ENCODE results near the gene MNX1. TPM values are rescaled to one million over a fixed set of nuclear protein-coding genes. Genes with fewer than 3 reads are reported as not detected.
A peak's percentile ranks its signal among the peaks of the same experiment; 100 is the strongest.

Gene MNX1
- total RNA-seq, 1 donor from 2014 or later: 103 TPM

GRCh38 chr7:157020514-157021070 is 10.1 kb upstream of the MNX1 start:
- H3K4me1 Mint-ChIP-seq (ENCODE audit: low read depth): peaks cover 31% of the 10 kb centered on the region
- no peaks in the 10 kb centered on the region for H3K36me3 Mint-ChIP-seq (ENCODE audit: insufficient read depth)
- no peaks in the 10 kb centered on the region for H3K9me3 Mint-ChIP-seq (ENCODE audit: low read depth)
- no peak for DNase-seq (ENCODE audit: low spot score, unreplicated experiment)
- TF ChIP-seq CTCF (IDR thresholded peaks at IDR 0.05; ENCODE audit: unreplicated experiment): no peak
- H3K27ac Mint-ChIP-seq: no peak overlapping the region
- no peak overlapping the region for H3K4me3 Mint-ChIP-seq (ENCODE audit: low read depth)
- peaks cover 71% of the 10 kb centered on the region for H3K27me3 Mint-ChIP-seq

GRCh38 chr7:157019718-157020451 is 9.4 kb upstream of the MNX1 start:
- Mint-ChIP-seq H3K36me3 (ENCODE audit: insufficient read depth) (no peaks in the 10 kb centered on the region), H3K4me1 (ENCODE audit: low read depth) (peaks cover 30% of the 10 kb centered on the region)

GRCh38 chr7:157018997-157019608 is 8.6 kb upstream of the MNX1 start:
- Mint-ChIP-seq H3K9me3 (ENCODE audit: low read depth) (no peaks in the 10 kb centered on the region), H3K27ac (peak overlapping the region; percentile 73), H3K4me3 (ENCODE audit: low read depth) (peak overlapping the region; percentile 73), H3K4me1 (ENCODE audit: low read depth) (peaks cover 37% of the 10 kb centered on the region), H3K36me3 (ENCODE audit: insufficient read depth) (no peaks in the 10 kb centered on the region), H3K27me3 (peaks cover 56% of the 10 kb centered on the region)
- DNase-seq (ENCODE audit: low spot score, unreplicated experiment): no peak
- no peak for TF ChIP-seq CTCF (IDR thresholded peaks at IDR 0.05; ENCODE audit: unreplicated experiment)

More at GRCh38 chr7:157019718-157020451, 9.4 kb upstream of the MNX1 start:
- peak overlapping the region; percentile 11 for H3K4me3 Mint-ChIP-seq (ENCODE audit: low read depth)
- H3K27me3 Mint-ChIP-seq: peaks cover 63% of the 10 kb centered on the region
- DNase-seq (ENCODE audit: low spot score, unreplicated experiment): no peak
- H3K27ac Mint-ChIP-seq: peak overlapping the region; percentile 59
- no peaks in the 10 kb centered on the region for H3K9me3 Mint-ChIP-seq (ENCODE audit: low read depth)
- TF ChIP-seq CTCF (IDR thresholded peaks at IDR 0.05; ENCODE audit: unreplicated experiment): no peak

GRCh38 chr7:157018328-157018996 is 8.0 kb upstream of the MNX1 start:
- Mint-ChIP-seq H3K4me3 (ENCODE audit: low read depth) (peak overlapping the region; percentile 73), H3K4me1 (ENCODE audit: low read depth) (peaks cover 44% of the 10 kb centered on the region), H3K27me3 (peaks cover 49% of the 10 kb centered on the region), H3K9me3 (ENCODE audit: low read depth) (no peaks in the 10 kb centered on the region), H3K27ac (no peak overlapping the region), H3K36me3 (ENCODE audit: insufficient read depth) (no peaks in the 10 kb centered on the region)
- DNase-seq (ENCODE audit: low spot score, unreplicated experiment): no peak
- no peak for TF ChIP-seq CTCF (IDR thresholded peaks at IDR 0.05; ENCODE audit: unreplicated experiment)
